ENCODE results near the gene MTHFD1L. TPM values are rescaled to one million over a fixed set of nuclear protein-coding genes. Genes with fewer than 3 reads are reported as not detected.

The MTHFD1L gene
- polyA plus RNA-seq, 3 donors: 0.25 to 1.3 (median 0.39) TPM

GRCh38 chr6:151140767-151141166, 275.3 kb downstream of the MTHFD1L start:
- Mint-ChIP-seq H3K9me3 (peaks cover 0 to 4% (median 0%) of the 10 kb centered on the region in 7 donors), H3K4me1 (no peaks in the 10 kb centered on the region), H3K4me3 (no peak overlapping the region), H3K27ac (no peak overlapping the region), H3K27me3 (ENCODE audit: low read depth in 3 of 3) (peaks cover 3 to 6% (median 6%) of the 10 kb centered on the region in 3 donors), H3K36me3 (no peaks in the 10 kb centered on the region)
- no CpG with 5 or more reads among the region's 3 CpGs for WGBS (ENCODE audit: insufficient coverage)
- H3K36me3 ChIP-seq (replicated peaks in 1 of 2; ENCODE audit: control insufficient read depth in 1 of 2, insufficient read depth in 2 of 2, low read length in 2 of 2): no peaks in the 10 kb centered on the region
- no peak overlapping the region for H3K9ac ChIP-seq (ENCODE audit: insufficient read depth, low read length, poor library complexity, severe bottlenecking)
- no peaks in the 10 kb centered on the region for H3K4me1 ChIP-seq (ENCODE audit: control insufficient read depth in 1 of 2, insufficient read depth in 2 of 2, low read length in 2 of 2)
- no peaks in the 10 kb centered on the region for H3K79me2 ChIP-seq (ENCODE audit: insufficient read depth, low read length)
- DNase-seq: no peak
- no peaks in the 10 kb centered on the region for H4K20me1 ChIP-seq (ENCODE audit: insufficient read depth, low read length)
- TF ChIP-seq, protein P1, sequence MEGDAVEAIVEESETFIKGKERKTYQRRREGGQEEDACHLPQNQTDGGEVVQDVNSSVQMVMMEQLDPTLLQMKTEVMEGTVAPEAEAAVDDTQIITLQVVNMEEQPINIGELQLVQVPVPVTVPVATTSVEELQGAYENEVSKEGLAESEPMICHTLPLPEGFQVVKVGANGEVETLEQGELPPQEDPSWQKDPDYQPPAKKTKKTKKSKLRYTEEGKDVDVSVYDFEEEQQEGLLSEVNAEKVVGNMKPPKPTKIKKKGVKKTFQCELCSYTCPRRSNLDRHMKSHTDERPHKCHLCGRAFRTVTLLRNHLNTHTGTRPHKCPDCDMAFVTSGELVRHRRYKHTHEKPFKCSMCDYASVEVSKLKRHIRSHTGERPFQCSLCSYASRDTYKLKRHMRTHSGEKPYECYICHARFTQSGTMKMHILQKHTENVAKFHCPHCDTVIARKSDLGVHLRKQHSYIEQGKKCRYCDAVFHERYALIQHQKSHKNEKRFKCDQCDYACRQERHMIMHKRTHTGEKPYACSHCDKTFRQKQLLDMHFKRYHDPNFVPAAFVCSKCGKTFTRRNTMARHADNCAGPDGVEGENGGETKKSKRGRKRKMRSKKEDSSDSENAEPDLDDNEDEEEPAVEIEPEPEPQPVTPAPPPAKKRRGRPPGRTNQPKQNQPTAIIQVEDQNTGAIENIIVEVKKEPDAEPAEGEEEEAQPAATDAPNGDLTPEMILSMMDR (IDR thresholded peaks at IDR 0.05): no peak
- no peak overlapping the region for H3K4me3 ChIP-seq (replicated peaks in 1 of 3; ENCODE audit: low read depth in 2 of 3, low read length in 3 of 3)
- no peak overlapping the region for H2AFZ ChIP-seq (ENCODE audit: insufficient read depth, low read depth, low read length, poor library complexity, severe bottlenecking)
- H3K4me2 ChIP-seq (replicated peaks; ENCODE audit: extremely low read depth, low read length, poor library complexity, severe bottlenecking): no peak overlapping the region
- intact Hi-C loops (cut with micrococcal nuclease): no loop called here
- H3K9me3 ChIP-seq (replicated peaks in 1 of 2; ENCODE audit: control insufficient read depth in 1 of 2, insufficient read depth in 1 of 2, low read length in 2 of 2): no peaks in the 10 kb centered on the region
- no peak overlapping the region for H3K27ac ChIP-seq (ENCODE audit: low read depth in 1 of 2, low read length in 2 of 2)
- H3K27me3 ChIP-seq (ENCODE audit: control insufficient read depth in 2 of 2, insufficient read depth in 2 of 2, low read length in 2 of 2): no peaks in the 10 kb centered on the region

DNA sequence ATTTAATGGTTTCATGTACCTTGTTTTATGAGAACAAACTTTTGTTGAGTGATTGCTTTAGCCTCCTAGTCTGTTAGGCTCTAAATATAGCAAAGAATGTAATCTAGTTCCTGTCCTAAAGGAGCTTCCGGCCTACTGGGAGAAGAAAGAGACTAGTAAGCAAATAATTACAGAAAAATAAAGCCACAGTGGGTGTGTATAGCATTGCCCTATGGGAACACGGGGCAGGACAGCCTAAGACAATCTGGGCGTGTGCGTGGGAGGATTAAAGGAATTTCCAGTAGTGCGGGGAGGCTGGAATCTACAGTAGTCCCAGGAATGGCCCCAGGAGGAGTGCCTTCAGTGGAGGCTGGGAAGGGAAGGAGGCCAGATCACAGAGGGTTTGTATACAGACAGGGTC, 276.2 kb downstream of the MTHFD1L start:
- 86% methylated on average over 5 of the region's 5 CpGs for WGBS (ENCODE audit: insufficient coverage)
- Mint-ChIP-seq H3K36me3 (no peaks in the 10 kb centered on the region), H3K4me3 (no peak overlapping the region), H3K27ac (no peak overlapping the region), H3K27me3 (ENCODE audit: low read depth in 3 of 3) (peaks cover 3 to 4% (median 3%) of the 10 kb centered on the region in 3 donors), H3K9me3 (peaks cover 0 to 4% (median 0%) of the 10 kb centered on the region in 7 donors), H3K4me1 (no peaks in the 10 kb centered on the region)
- no peaks in the 10 kb centered on the region for H4K20me1 ChIP-seq (ENCODE audit: insufficient read depth, low read length)
- H3K79me2 ChIP-seq (ENCODE audit: insufficient read depth, low read length): no peaks in the 10 kb centered on the region
- no peaks in the 10 kb centered on the region for H3K9me3 ChIP-seq (replicated peaks in 1 of 2; ENCODE audit: control insufficient read depth in 1 of 2, insufficient read depth in 1 of 2, low read length in 2 of 2)
- no peaks in the 10 kb centered on the region for H3K36me3 ChIP-seq (replicated peaks in 1 of 2; ENCODE audit: control insufficient read depth in 1 of 2, insufficient read depth in 2 of 2, low read length in 2 of 2)
- no peak overlapping the region for H3K9ac ChIP-seq (ENCODE audit: insufficient read depth, low read length, poor library complexity, severe bottlenecking)
- TF ChIP-seq, protein P1 (IDR thresholded peaks at IDR 0.05): no peak
- no peak overlapping the region for H3K27ac ChIP-seq (ENCODE audit: low read depth in 1 of 2, low read length in 2 of 2)
- H3K4me3 ChIP-seq (replicated peaks in 1 of 3; ENCODE audit: low read depth in 2 of 3, low read length in 3 of 3): no peak overlapping the region
- H3K27me3 ChIP-seq (ENCODE audit: control insufficient read depth in 2 of 2, insufficient read depth in 2 of 2, low read length in 2 of 2): no peaks in the 10 kb centered on the region
- no peak overlapping the region for H3K4me2 ChIP-seq (replicated peaks; ENCODE audit: extremely low read depth, low read length, poor library complexity, severe bottlenecking)
- DNase-seq: no peak
- no peak overlapping the region for H2AFZ ChIP-seq (ENCODE audit: insufficient read depth, low read depth, low read length, poor library complexity, severe bottlenecking)
- H3K4me1 ChIP-seq (ENCODE audit: control insufficient read depth in 1 of 2, insufficient read depth in 2 of 2, low read length in 2 of 2): no peaks in the 10 kb centered on the region
- intact Hi-C loops (cut with micrococcal nuclease): no loop called here

All from CD14-positive monocyte (primary cell).